ENCODE results near the gene AMIGO3. TPM values are rescaled to one million over a fixed set of nuclear protein-coding genes. Genes with fewer than 3 reads are reported as not detected.

The AMIGO3 gene
- polyA plus RNA-seq, 1 experiment: not detected

DNA sequence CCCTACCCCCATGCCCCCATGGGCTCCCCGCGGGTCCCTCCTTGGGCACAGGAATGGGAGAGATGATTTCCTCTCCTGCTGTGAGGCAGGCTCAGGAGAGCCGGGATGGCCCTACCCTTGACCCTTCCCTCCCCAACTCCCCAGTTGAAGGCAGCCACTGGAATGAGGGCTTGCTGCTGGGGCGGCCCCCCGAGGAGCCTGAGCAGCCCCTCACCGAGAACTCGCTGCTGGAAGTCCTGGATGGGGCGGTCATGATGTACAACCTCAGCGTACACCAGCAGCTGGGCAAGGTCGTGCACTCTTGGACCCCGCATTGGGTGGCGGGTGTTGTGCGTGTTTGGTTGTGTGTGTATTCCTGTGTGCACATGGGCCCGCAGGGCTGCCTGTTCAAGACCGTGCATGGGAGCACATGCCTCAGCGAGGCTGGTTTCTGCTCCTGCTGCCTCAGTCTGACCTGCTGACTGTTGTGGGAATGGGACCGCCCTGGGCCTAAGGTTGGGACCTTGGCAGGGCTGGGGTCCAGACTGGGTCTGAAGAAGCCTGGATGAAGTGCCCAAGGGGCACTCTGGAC, 14.0 kb downstream of the AMIGO3 start:
- H3K4me3 ChIP-seq (ENCODE audit: low read depth, low read length): no peak overlapping the region
- ChIA-PET CTCF (no interaction called here), POLR2A (no interaction called here)
- no peak for TF ChIP-seq CTCF (IDR thresholded peaks at IDR 0.05; ENCODE audit: insufficient read depth, low read depth, low read length)
- no peaks in the 10 kb centered on the region for H3K27me3 ChIP-seq (ENCODE audit: control insufficient read depth, insufficient read depth, low read length)
- peaks cover 31% of the 10 kb centered on the region for H3K36me3 ChIP-seq (ENCODE audit: control insufficient read depth, insufficient read depth, low read length)
- DNase-seq (ENCODE audit: low read depth): no peak

DNA sequence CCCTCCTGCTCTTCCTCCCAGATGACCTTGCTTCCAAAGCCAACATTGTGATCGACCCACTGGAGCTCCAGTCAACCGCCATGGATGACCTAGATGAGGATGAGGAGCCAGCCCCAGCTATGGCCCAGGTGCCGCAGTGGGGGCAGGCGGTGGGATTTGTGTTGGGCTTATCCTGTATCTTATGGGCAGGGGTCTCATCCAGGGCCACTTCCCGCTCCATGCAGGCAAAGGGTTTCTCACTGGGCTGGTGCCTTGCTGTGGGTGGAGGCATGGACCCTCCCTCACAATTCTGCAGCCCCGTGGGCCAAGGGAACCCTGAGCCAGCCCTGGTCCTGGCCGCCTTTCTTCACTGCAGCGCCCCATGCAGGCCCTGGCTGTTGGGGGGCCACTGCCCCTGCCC, 14.9 kb downstream of the AMIGO3 start:
- Histone ChIP-seq H3K4me3 (ENCODE audit: low read depth, low read length) (no peak overlapping the region), H3K27me3 (ENCODE audit: control insufficient read depth, insufficient read depth, low read length) (no peaks in the 10 kb centered on the region), H3K36me3 (ENCODE audit: control insufficient read depth, insufficient read depth, low read length) (peaks cover 38% of the 10 kb centered on the region)
- no peak for TF ChIP-seq CTCF (IDR thresholded peaks at IDR 0.05; ENCODE audit: insufficient read depth, low read depth, low read length)
- POLR2A ChIA-PET: no interaction called here
- DNase-seq (ENCODE audit: low read depth): no peak
- CTCF ChIA-PET: interaction anchor here (1.6 to 4.9 kb wide), 3 partner anchors 11 to 165 kb away, joined by 4 to 31 read pairs (median 11); no protein-coding TSS in a partner anchor

DNA sequence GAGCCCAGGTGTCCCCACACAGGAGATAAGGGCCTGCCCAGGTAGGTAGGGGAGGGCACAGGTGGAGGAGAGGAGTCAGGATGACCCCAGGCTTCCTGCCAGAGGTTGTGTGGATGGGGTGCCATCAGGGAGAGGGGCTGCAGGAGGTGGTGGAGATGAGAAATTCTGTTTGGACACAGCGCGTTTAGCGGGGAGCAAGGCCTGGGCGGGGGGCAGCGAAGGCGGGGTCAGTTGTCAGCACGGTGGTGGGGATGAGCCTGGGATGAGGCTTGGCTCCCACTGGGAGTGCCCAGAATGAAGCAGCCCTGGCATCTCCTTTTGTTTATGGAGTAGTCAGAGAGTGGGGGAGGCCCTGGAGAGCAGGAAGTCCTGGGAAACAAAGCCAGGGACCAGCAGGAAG, 15.5 kb downstream of the AMIGO3 start:
- DNase-seq (ENCODE audit: low read depth): no peak
- Histone ChIP-seq H3K36me3 (ENCODE audit: control insufficient read depth, insufficient read depth, low read length) (peaks cover 41% of the 10 kb centered on the region), H3K27me3 (ENCODE audit: control insufficient read depth, insufficient read depth, low read length) (no peaks in the 10 kb centered on the region), H3K4me3 (ENCODE audit: low read depth, low read length) (no peak overlapping the region)
- POLR2A ChIA-PET: no interaction called here
- no peak for TF ChIP-seq CTCF (IDR thresholded peaks at IDR 0.05; ENCODE audit: insufficient read depth, low read depth, low read length)
- CTCF ChIA-PET: interaction anchor here (0.7 to 4.9 kb wide), 6 partner anchors 11 to 165 kb away, joined by 3 to 31 read pairs (median 6); no protein-coding TSS in a partner anchor

GRCh38 chr3:49703443-49703927, 16.0 kb downstream of the AMIGO3 start:
- TF ChIP-seq CTCF (IDR thresholded peaks at IDR 0.05; ENCODE audit: insufficient read depth, low read depth, low read length): peak; percentile 93
- no peak overlapping the region for H3K4me3 ChIP-seq (ENCODE audit: low read depth, low read length)

GRCh38 chr3:49702672-49703071, 16.8 kb downstream of the AMIGO3 start:
- CTCF ChIA-PET: interaction anchor here (1.5 to 4.9 kb wide), 5 partner anchors 9 to 203 kb away, joined by 4 to 31 read pairs (median 8); partner anchors contain the start of genes MST1 and RNF123
- DNase-seq (ENCODE audit: low read depth): no peak
- no peak overlapping the region for H3K4me3 ChIP-seq (ENCODE audit: low read depth, low read length)
- no peaks in the 10 kb centered on the region for H3K27me3 ChIP-seq (ENCODE audit: control insufficient read depth, insufficient read depth, low read length)
- POLR2A ChIA-PET: no interaction called here
- peaks cover 43% of the 10 kb centered on the region for H3K36me3 ChIP-seq (ENCODE audit: control insufficient read depth, insufficient read depth, low read length)
- no peak for TF ChIP-seq CTCF (IDR thresholded peaks at IDR 0.05; ENCODE audit: insufficient read depth, low read depth, low read length)

More at GRCh38 chr3:49703443-49703927, 16.0 kb downstream of the AMIGO3 start:
- POLR2A ChIA-PET: no interaction called here
- Histone ChIP-seq H3K27me3 (ENCODE audit: control insufficient read depth, insufficient read depth, low read length) (no peaks in the 10 kb centered on the region), H3K36me3 (ENCODE audit: control insufficient read depth, insufficient read depth, low read length) (peaks cover 43% of the 10 kb centered on the region)
- CTCF ChIA-PET: interaction anchor here (0.7 to 4.9 kb wide), 7 partner anchors 8 to 164 kb away, joined by 3 to 31 read pairs (median 4); no protein-coding TSS in a partner anchor
- DNase-seq (ENCODE audit: low read depth): no peak
